HEK293T (cell line): ENCODE measurements around the gene PGGHG.

Experiments
- FOXA1 ChIP-seq: fragments of 450-650 bp; IDR thresholded peaks from 2 replicates; pipeline ENCODE4 v1.6.1; 2016; ENCODE audit warnings: mild to moderate bottlenecking
- FOXM1 ChIP-seq: fragments of 450-650 bp; IDR thresholded peaks from 2 replicates; pipeline ENCODE4 v1.6.1; 2017; ENCODE audit warnings: mild to moderate bottlenecking, borderline replicate concordance
- LEF1 ChIP-seq: fragments of 450-650 bp; IDR thresholded peaks from 2 replicates; pipeline ENCODE4 v1.6.1; 2017; ENCODE audit warnings: mild to moderate bottlenecking, borderline replicate concordance
- SUZ12 ChIP-seq: fragments of 450-650 bp; IDR thresholded peaks from 2 replicates; pipeline ENCODE4 v1.6.1; 2016; ENCODE audit warnings: mild to moderate bottlenecking
- TARDBP ChIP-seq: fragments of 450-650 bp; IDR thresholded peaks from 2 replicates; pipeline ENCODE4 v1.6.1; 2016
- ZNF384 ChIP-seq: fragments of 450-650 bp; IDR thresholded peaks from 2 replicates; pipeline ENCODE4 v1.6.1; 2016

- no peak for TF ChIP-seq FOXM1
- TF ChIP-seq FOXA1: no peak
- TF ChIP-seq TARDBP: no peak
- no peak for TF ChIP-seq LEF1
- no peak for TF ChIP-seq ZNF384
- no peak for TF ChIP-seq SUZ12
These were observed 1.8 kb downstream of the PGGHG start for GRCh38 chr11:290621-291231.
